ENCODE measurements around the gene CNBD2. TPM values are rescaled to one million over a fixed set of nuclear protein-coding genes. Genes with fewer than 3 reads are reported as not detected.
"Not testable (repeated sequence)": the region's sequence is repeated elsewhere in the genome, so short reads cannot be mapped to it uniquely, and the experiment has no call there.

CNBD2 gene
- total RNA-seq, 5 donors from 2014 or later (not counting 1 experiment from before 2014, with no cell fraction given): 5.3 to 20.1 (median 7.4) TPM

GRCh38 chr20:36074983-36075382, 106.6 kb downstream of the CNBD2 start:
- Histone ChIP-seq H3K27me3 (replicated peaks in 1 of 2; ENCODE audit: control insufficient read depth in 2 of 2, extremely low read depth in 1 of 2, insufficient read depth in 2 of 2, low read length in 1 of 2) (peaks cover 0 to 9% of the 10 kb centered on the region in 2 experiments), H3K4me1 (ENCODE audit: control insufficient read depth in 1 of 2, extremely low read depth in 1 of 2, insufficient read depth in 2 of 2, low read length in 2 of 2) (no peaks in the 10 kb centered on the region), H3K27ac (ENCODE audit: low read length) (no peak overlapping the region), H3K9me3 (no peaks in the 10 kb centered on the region), H3K4me3 (ENCODE audit: control insufficient read depth in 1 of 2, extremely low read depth in 1 of 2, low read length in 1 of 2) (no peak overlapping the region), H3K36me3 (ENCODE audit: control insufficient read depth in 2 of 2, extremely low read depth in 1 of 2, insufficient read depth in 1 of 2, low read length in 1 of 2) (no peaks in the 10 kb centered on the region)
- DNase-seq (no peak), ATAC-seq (replicated peaks in 1 of 4) (no peak)
- CTCF ChIA-PET: no interaction called here
- no peak overlapping the region for H3K27ac Mint-ChIP-seq
- WGBS (ENCODE audit: insufficient coverage): no CpG with 5 or more reads among the region's 2 CpGs
- H3K27me3 Mint-ChIP-seq: peaks cover 10 to 30% of the 10 kb centered on the region in 2 donors
- H3K36me3 Mint-ChIP-seq: no peaks in the 10 kb centered on the region
- POLR2A ChIA-PET: no interaction called here
- no peak overlapping the region for H3K4me3 Mint-ChIP-seq
- no peaks in the 10 kb centered on the region for H3K9me3 Mint-ChIP-seq
- H3K4me1 Mint-ChIP-seq: peaks cover 0 to 2% (median 0%) of the 10 kb centered on the region in 3 donors

DNA sequence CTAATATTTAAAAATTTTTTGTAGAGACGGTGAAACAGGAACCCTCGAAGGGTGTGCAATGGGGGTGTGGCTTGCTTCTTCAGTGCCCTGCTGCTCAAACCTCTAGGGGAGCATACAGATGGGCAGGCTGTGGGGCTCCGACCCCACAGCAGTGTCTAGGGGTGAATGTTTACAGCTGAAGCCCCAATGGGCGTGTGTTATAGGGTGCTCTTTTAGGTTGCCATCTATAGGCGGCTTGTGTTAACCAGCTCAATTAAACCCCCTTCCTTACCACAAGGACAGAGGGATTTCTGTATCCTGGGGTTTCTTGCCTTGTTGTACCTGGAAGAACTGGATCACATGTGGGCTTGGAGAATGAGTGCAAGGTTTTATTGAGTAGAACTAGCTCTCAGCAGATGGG, 109.4 kb downstream of the CNBD2 start:
- H3K36me3 Mint-ChIP-seq; POLR2A ChIA-PET; H3K9me3 Mint-ChIP-seq; H3K36me3 ChIP-seq (ENCODE audit: control insufficient read depth in 2 of 2, extremely low read depth in 1 of 2, insufficient read depth in 1 of 2, low read length in 1 of 2); H3K9me3 ChIP-seq; H3K27ac ChIP-seq (ENCODE audit: low read length); H3K4me1 Mint-ChIP-seq; H3K4me3 ChIP-seq (ENCODE audit: control insufficient read depth in 1 of 2, extremely low read depth in 1 of 2, low read length in 1 of 2); H3K27ac Mint-ChIP-seq; H3K4me1 ChIP-seq (ENCODE audit: control insufficient read depth in 1 of 2, extremely low read depth in 1 of 2, insufficient read depth in 2 of 2, low read length in 2 of 2); H3K27me3 ChIP-seq (replicated peaks in 1 of 2; ENCODE audit: control insufficient read depth in 2 of 2, extremely low read depth in 1 of 2, insufficient read depth in 2 of 2, low read length in 1 of 2); H3K4me3 Mint-ChIP-seq; DNase-seq; ATAC-seq (replicated peaks in 1 of 4): not testable (repeated sequence)
- H3K27me3 Mint-ChIP-seq: peaks cover 9 to 29% of the 10 kb centered on the region in 2 donors
- CTCF ChIA-PET: interaction anchor here in 1 of 2 donors (1.0 kb wide), 1 partner anchor 85 kb away, joined by 3 read pairs; no protein-coding TSS in a partner anchor
- no CpG with 5 or more reads among the region's 5 CpGs for WGBS (ENCODE audit: insufficient coverage)

DNA sequence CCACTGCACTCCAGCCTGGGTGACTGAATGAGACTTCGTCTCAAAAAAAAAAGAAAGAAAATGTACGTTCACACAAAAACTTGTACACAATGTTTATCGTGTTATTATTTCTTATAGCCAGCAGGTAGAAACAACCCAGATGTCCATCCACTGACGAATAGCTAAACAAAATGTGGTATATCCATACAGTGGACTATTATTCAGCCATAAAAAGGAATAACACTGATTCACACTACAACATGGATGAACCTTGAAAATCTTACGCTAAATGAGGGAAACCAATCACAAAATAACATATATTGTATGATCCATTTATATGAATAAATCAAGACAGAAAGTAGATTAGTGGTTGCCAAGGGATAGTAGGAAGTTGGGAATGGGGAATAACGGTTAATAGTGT, 111.1 kb downstream of the CNBD2 start:
- Histone ChIP-seq H3K27me3 (replicated peaks in 1 of 2; ENCODE audit: control insufficient read depth in 2 of 2, extremely low read depth in 1 of 2, insufficient read depth in 2 of 2, low read length in 1 of 2) (peaks cover 0 to 4% of the 10 kb centered on the region in 2 experiments), H3K9me3 (no peaks in the 10 kb centered on the region), H3K36me3 (ENCODE audit: control insufficient read depth in 2 of 2, extremely low read depth in 1 of 2, insufficient read depth in 1 of 2, low read length in 1 of 2) (no peaks in the 10 kb centered on the region), H3K4me1 (ENCODE audit: control insufficient read depth in 1 of 2, extremely low read depth in 1 of 2, insufficient read depth in 2 of 2, low read length in 2 of 2) (no peaks in the 10 kb centered on the region), H3K27ac (ENCODE audit: low read length) (no peak overlapping the region), H3K4me3 (ENCODE audit: control insufficient read depth in 1 of 2, extremely low read depth in 1 of 2, low read length in 1 of 2) (no peak overlapping the region)
- Mint-ChIP-seq H3K27me3 (peaks cover 14 to 32% of the 10 kb centered on the region in 2 donors), H3K36me3 (no peaks in the 10 kb centered on the region), H3K9me3 (no peaks in the 10 kb centered on the region), H3K27ac (no peak overlapping the region), H3K4me3 (no peak overlapping the region), H3K4me1 (peaks cover 0 to 2% (median 0%) of the 10 kb centered on the region in 3 donors)
- WGBS (ENCODE audit: insufficient coverage): 83% methylated on average over 1 of the region's 6 CpGs
- ChIA-PET POLR2A (no interaction called here), CTCF (interaction anchor here in 1 of 2 donors (0.7 kb wide), 1 partner anchor 121 kb away, joined by 3 read pairs; no protein-coding TSS in a partner anchor)
- ATAC-seq (replicated peaks in 1 of 4): no peak
- no peak for DNase-seq

GRCh38 chr20:36079984-36080383, 111.6 kb downstream of the CNBD2 start:
- H3K27ac ChIP-seq (ENCODE audit: low read length); H3K4me3 Mint-ChIP-seq; H3K4me1 Mint-ChIP-seq; CTCF ChIA-PET; H3K4me3 ChIP-seq (ENCODE audit: control insufficient read depth in 1 of 2, extremely low read depth in 1 of 2, low read length in 1 of 2); ATAC-seq (replicated peaks in 1 of 4); DNase-seq; H3K27me3 ChIP-seq (replicated peaks in 1 of 2; ENCODE audit: control insufficient read depth in 2 of 2, extremely low read depth in 1 of 2, insufficient read depth in 2 of 2, low read length in 1 of 2); H3K27ac Mint-ChIP-seq; H3K36me3 Mint-ChIP-seq; H3K9me3 Mint-ChIP-seq; POLR2A ChIA-PET; H3K4me1 ChIP-seq (ENCODE audit: control insufficient read depth in 1 of 2, extremely low read depth in 1 of 2, insufficient read depth in 2 of 2, low read length in 2 of 2); H3K36me3 ChIP-seq (ENCODE audit: control insufficient read depth in 2 of 2, extremely low read depth in 1 of 2, insufficient read depth in 1 of 2, low read length in 1 of 2); H3K9me3 ChIP-seq: not testable (repeated sequence)
- 30% methylated on average over 3 of the region's 6 CpGs for WGBS (ENCODE audit: insufficient coverage)
- H3K27me3 Mint-ChIP-seq: peaks cover 18 to 35% of the 10 kb centered on the region in 2 donors

Other genes starting within 250 kb of the CNBD2 start
- 100 to 1,000 TPM; 482 to 966 (median 536) TPM for gene RBM39, start 226.3 kb upstream of the CNBD2 start, total RNA-seq
- 100 to 1,000 TPM in 2 of 5 donors, 10 to 100 TPM in 3; 67.8 to 174 (median 68.9) TPM for gene PHF20, start 196.6 kb upstream of the CNBD2 start, total RNA-seq
- 10 to 100 TPM; 50.0 to 78.8 (median 70.8) TPM for gene SCAND1, start 14.1 kb upstream of the CNBD2 start, total RNA-seq
- 1 to 10 TPM in 2 of 5 donors, under 1 TPM in 3; 0.19 to 2.0 (median 0.82) TPM for gene EPB41L1, start 186.2 kb downstream of the CNBD2 start, total RNA-seq